OCI-M2 (cell line): ENCODE results near the gene NAALADL2.

ENCODE experiments used
- DNase-seq: peaks from one replicate; lab custom pipeline; 2025; ENCODE audit not compliant: unreplicated experiment; lab: John Stamatoyannopoulos, UW

NAALADL2 gene

GRCh38 chr3:174884776-174885568, 25.8 kb downstream of the NAALADL2 start:
- no peak for DNase-seq

- no peak for DNase-seq
Observed at GRCh38 chr3:174891524-174892203, 32.5 kb downstream of the NAALADL2 start.

GRCh38 chr3:174907027-174907426, 47.9 kb downstream of the NAALADL2 start:
- no peak for DNase-seq

GRCh38 chr3:174907628-174908407, 48.7 kb downstream of the NAALADL2 start:
- DNase-seq: no peak

GRCh38 chr3:174931473-174932353, 72.6 kb downstream of the NAALADL2 start:
- no peak for DNase-seq

- DNase-seq: no peak
Observed at GRCh38 chr3:174936590-174936989, 77.5 kb downstream of the NAALADL2 start.

GRCh38 chr3:174937478-174937877, 78.3 kb downstream of the NAALADL2 start:
- DNase-seq: no peak

- no peak for DNase-seq
Observed at GRCh38 chr3:174938102-174938501, 79.0 kb downstream of the NAALADL2 start.

GRCh38 chr3:174940151-174940550, 81.0 kb downstream of the NAALADL2 start:
- DNase-seq: no peak

GRCh38 chr3:174945276-174945675, 86.1 kb downstream of the NAALADL2 start:
- DNase-seq: no peak

GRCh38 chr3:174945951-174946350, 86.8 kb downstream of the NAALADL2 start:
- no peak for DNase-seq

GRCh38 chr3:174949523-174949922, 90.4 kb downstream of the NAALADL2 start:
- DNase-seq: no peak

GRCh38 chr3:174951034-174951433, 91.9 kb downstream of the NAALADL2 start:
- DNase-seq: no peak

- DNase-seq: no peak
Observed at GRCh38 chr3:174951498-174952005, 92.4 kb downstream of the NAALADL2 start.

- DNase-seq: no peak
Observed at GRCh38 chr3:174953068-174953467, 93.9 kb downstream of the NAALADL2 start.

- DNase-seq: no peak
Observed at GRCh38 chr3:174955513-174956016, 96.4 kb downstream of the NAALADL2 start.

GRCh38 chr3:174957081-174957480, 97.9 kb downstream of the NAALADL2 start:
- no peak for DNase-seq

- DNase-seq: no peak
Observed at GRCh38 chr3:174957551-174958001, 98.4 kb downstream of the NAALADL2 start.

GRCh38 chr3:174958671-174959328, 99.7 kb downstream of the NAALADL2 start:
- DNase-seq: no peak
